ENCODE measurements around the gene TSPAN18.

TSPAN18 gene

DNA sequence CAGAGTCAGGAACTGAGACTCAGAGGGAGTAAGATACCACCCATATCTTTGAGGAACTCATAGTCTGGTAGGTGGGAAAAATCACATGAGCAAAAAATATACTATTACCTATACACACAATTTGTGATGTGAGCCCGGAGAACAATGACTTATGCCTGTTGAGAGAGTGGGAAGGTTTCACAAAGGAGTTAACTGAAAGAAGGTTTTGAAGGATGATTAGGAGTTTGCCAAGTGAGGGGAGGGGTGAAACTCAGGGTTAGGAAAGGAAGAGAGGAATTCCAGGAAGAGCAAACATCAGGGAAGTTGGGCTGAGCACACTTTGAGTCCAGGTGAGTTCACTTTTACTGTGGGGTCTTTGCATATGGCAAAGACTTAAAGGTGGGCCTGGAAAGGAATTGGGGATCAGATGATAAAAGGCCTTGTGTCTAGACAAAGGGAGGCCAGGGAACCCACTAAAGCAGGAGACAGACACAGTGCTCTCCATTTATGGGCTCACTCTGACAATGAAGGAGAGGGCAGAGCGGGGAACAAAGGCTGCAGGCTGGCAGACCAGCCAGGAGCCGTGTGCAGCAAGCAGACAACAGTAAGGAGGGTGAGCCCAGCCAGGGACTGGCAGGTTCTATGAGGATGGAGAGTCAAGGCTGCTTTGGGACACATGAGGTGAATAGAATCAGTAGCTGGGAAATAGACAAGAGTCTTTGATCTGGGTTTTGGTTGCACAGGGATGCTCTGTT is 33.1 kb downstream of the TSPAN18 start:
- no peak for DNase-seq (ENCODE audit: low read depth)

DNA sequence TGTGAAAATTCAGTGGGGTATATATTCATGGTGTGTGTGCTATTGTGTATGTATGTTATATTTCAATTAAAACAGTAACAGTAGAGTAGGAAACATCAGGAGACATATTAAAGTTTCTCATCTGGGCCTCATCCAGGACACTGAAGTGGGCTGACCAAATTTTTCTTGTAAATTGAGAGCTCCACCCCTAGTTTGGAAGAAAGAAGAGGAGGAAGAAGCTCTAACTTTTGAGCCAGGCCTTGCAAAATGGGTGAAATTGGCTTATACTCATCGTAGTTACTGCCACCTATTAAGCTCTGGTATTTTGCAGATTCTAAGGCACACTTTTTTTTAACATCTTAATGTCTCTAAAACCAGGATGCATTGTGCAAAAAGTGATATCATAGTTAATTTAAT is 33.7 kb downstream of the TSPAN18 start:
- DNase-seq (ENCODE audit: low read depth), result no peak

DNA sequence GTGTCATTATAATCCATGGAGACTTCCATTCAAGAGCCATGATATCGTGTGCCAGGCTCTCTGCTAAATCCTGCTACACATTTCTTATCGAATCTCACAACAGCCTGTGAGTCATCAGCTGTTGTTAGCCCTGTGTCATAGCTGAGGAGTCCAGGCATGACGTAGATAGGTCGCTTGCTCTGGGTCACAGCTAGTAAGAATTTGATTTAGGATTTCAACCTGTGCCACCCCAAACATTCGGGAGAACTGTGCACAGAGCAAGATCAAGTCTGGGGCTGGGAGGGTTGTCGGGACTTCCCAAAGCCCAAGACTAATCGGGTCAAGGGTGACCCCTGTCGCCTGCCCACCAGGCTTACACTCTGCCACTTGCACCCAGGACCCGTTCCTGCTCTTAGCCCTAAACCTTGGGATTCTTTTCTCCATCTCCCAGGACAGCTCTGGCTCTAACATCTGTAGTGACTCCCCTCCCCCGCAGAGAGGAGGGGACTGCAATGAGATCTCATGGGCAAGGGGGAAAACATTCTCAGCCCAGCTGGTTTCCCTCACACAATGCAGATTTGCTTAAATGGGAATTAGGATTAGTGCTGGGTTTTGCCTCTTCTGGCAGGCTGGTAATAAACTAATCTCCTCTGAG is 34.3 kb downstream of the TSPAN18 start:
- peak; percentile 90 for DNase-seq (ENCODE audit: low read depth)

- DNase-seq (ENCODE audit: low read depth), result no peak
Observed at GRCh38 chr11:44761551-44761961, 34.8 kb downstream of the TSPAN18 start.

GRCh38 chr11:44763121-44763820 is 36.5 kb downstream of the TSPAN18 start:
- peak; percentile 78 for DNase-seq (ENCODE audit: low read depth)

DNA sequence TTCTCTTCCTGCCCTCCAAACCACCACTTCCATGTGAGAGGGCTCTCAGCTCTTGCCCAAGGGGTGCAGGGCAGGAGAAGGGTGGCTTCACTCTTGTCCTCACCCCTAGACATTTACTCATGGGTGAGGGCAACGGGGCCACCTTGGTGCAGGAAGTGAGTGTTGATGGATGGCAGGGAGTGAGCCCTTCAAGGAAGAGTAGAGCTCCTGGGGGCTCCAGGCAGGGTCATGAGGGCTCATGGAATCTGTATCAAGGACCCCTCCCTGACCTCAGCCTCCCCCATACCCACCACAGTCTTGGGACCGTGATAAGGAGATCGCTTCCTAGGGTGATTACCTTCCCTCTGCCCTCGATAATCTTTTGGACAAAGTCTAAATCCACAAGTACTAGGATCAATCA is 37.8 kb downstream of the TSPAN18 start:
- DNase-seq (ENCODE audit: low read depth), result no peak

- DNase-seq (ENCODE audit: low read depth), result no peak
Observed at GRCh38 chr11:44765026-44765595, 38.3 kb downstream of the TSPAN18 start.

- no peak for DNase-seq (ENCODE audit: low read depth)
Observed at GRCh38 chr11:44765676-44766075, 38.9 kb downstream of the TSPAN18 start.

DNA sequence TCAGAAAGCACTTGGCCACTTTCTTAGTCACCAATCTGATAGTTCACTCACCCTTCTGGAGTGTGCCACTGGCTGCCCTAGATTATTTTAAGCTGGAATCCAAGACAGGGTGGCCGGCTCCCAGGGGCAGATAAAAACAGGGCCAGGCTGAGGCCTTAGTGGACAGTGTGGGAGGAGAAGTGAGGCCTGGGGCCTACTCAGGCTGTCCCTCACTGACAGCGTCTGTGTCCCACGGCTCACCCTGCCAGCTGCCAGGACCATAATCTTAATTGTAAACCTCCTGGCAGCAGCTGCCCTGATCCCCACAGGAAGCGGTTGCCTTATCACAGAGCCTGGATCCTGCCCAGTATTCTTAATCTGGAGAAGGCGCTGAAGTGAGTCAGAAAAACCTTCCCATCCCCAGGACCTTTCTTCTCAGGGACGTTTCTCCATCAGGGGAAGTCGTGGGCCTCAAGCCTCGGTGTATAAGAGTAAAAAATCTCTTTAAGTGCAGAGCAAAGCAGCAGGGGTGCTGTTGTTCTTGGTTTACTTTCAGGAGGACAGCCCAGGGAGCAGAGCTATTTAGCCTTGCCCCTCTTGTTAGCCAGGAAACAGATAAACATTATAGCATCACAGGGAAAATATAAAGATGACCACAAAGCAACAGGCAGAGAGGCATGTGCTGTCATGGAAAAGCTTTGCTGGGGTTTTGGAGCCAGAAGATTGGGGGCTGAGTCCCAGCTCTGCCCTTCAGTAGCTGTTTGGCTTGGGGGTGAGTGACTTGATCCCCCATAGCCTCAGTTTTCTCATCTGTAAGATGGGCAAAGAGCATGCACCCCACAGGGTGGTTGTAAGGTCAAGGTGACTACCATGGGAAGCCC is 39.6 kb downstream of the TSPAN18 start:
- DNase-seq (ENCODE audit: low read depth), result peak; percentile 95

GRCh38 chr11:44766972-44767278 is 40.2 kb downstream of the TSPAN18 start:
- peak; percentile 58 for DNase-seq (ENCODE audit: low read depth)

DNA sequence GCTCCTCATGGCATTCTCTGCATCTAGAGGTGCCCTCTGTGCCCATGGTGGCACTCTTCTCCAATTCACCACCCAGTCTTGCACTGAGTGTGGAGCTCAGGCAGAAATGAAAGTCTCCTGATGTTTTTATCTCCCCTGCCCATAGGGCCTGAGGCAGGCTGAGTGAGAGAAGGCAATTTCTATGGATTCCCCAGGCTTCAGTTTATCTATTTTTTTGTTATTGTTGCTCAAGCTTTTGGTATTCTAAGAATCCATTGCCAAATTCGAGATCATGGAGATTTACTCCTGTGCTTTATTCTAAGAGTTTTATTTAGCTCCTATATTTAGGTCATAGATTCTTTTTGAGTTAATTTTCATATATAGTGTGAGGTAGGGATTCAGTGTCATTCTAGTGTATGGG is 40.7 kb downstream of the TSPAN18 start:
- DNase-seq (ENCODE audit: low read depth), result peak; percentile 50

DNA sequence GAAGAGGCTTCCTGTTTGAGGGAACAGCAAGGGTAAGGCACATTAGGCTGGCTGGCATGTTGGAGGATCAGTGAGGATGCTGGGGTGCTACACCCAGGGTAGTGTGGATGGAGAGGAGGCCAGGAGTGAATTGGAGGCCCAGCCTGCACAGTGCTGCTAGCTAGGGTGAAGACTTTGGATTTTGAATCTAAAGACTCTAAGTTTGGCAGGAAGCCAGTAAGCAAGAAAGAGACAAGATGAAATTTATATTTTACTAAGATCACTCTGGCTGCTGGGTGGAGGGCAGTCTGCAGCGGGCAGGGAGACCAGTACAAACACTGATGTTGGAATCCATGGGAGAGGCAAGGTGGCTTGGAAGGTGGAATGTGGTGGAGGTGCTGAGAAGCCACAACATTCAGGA is 43.6 kb downstream of the TSPAN18 start:
- DNase-seq (ENCODE audit: low read depth), result no peak

DNA sequence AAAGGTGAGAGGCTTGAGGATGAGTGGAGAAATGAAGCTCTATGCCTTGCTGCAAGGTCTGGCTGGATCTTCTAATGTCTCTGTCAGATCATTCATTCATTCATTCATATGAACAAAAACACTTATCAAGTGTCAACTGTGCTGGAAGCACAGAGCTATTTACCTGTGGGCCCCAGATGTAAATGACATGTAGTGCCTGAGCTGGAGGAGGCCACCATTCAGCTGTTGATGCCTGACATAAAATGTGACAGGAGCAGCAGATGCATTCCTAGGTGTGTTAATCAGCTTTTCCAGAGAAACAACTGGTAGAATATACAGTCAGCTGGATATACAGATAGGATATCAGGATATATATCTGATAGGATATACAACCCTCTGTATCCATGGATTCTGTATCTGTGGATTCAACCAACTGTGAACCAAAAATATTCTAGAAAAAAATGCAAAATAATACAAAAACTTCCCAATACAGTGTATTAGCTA is 44.5 kb downstream of the TSPAN18 start:
- no peak for DNase-seq (ENCODE audit: low read depth)

DNA sequence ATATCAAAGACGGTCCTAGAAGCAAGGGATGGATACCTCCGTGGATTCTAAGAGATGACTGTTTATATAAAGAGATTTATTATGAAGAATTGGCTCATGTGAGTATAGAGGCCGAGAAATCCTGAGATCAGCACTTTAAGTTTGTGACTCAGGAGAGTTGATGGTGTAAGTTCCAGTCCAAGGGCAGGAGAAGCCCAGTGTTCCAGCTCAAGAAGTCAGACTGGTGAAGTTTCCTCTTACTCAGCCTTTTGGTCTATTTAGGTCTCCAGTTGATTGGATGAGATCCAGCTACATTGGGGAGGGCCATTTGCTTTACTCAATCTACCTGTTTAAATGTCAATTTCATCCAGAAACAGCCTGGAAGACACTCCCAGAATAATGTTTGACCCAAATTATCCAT is 45.1 kb downstream of the TSPAN18 start:
- DNase-seq (ENCODE audit: low read depth), result peak; percentile 28

DNA sequence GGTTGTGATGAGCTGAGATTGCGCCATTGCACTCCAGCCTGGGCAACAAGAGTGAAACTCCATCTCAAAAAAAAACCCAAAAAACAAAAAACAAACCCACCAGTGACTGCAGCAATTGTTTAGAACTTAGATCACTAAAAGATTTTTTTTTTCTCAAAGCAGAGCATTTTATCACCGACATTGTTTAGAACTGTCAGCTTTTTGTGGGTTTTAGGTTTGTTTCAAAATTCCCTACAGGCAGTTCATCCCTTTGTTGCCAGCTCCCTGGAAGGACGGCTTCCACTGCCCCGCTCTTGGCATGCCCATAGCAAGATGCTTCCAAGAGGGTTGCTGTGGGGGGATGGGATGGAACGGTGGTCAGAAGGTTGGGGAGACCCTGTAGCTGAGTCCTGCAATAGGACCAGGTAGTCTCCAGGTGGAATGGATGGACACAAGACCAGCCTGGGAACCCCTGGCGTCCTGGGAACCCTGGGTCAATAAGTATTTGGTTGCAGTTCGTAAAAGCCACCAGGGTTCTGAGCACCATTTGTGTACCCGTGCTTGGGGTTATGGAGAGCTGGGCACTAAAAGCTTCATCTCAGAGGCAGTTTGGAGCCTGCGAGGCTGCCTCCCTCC is 46.7 kb downstream of the TSPAN18 start:
- peak; percentile 23 for DNase-seq (ENCODE audit: low read depth)

DNA sequence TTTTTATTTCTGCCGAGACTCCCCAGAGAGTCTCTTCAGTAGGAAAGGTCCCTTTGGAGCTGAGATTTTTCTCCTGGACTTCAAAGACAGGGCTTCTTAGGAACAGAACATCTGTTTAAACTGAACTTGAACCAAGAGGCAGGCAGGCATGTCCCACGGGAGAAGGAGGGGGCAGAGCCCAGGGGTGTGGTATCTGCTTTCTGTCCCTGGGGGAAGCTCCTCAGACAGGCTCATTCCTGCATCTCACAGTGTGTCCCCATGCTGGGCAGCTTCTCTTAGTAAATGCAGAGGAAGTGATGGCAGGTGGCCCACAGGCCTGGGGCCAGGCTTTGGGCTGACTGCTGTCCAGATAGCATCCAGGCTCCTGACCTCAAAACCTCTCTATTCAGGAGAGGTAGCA is 47.3 kb downstream of the TSPAN18 start:
- DNase-seq (ENCODE audit: low read depth), result no peak

GRCh38 chr11:44774731-44775130 is 48.0 kb downstream of the TSPAN18 start:
- DNase-seq (ENCODE audit: low read depth), result no peak

GRCh38 chr11:44775366-44775984 is 48.7 kb downstream of the TSPAN18 start:
- DNase-seq (ENCODE audit: low read depth), result peak; percentile 42

DNA sequence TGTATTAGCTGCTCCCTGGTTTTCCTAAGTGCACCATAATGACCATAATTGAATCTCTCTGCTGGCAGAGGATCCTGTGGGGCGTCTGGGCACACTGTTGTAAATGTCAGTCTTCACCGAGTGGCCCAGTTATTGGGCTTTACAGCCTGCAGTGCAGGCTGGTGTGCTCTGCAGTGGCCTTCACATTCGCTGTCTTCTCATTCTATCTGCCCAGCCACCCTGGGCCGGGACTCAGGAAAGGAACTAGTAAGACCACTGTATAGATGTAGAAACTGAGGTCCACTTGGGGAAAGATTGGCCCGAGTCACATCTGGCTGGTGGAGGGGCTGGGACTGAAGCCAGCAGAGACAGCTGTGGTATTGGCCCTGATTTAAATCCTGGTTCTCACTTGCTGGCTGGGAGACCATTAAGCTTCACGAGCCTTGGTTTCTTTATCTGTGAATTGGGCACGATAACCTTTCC is 49.3 kb downstream of the TSPAN18 start:
- DNase-seq (ENCODE audit: low read depth), result no peak

GRCh38 chr11:44776551-44777208 is 49.9 kb downstream of the TSPAN18 start:
- no peak for DNase-seq (ENCODE audit: low read depth)
